HCT116 (cell line): Measurements from ENCODE around the gene GRIN3A. TPM values are rescaled to one million over a fixed set of nuclear protein-coding genes. Genes with fewer than 3 reads are reported as not detected.

Source experiments
- ATAC-seq: fragments of 200-7000 bp; cut with Tn5 transposase; 2 replicates; pipeline ENCODE4 v1.9.1; 2020; ENCODE audit warnings: mild to moderate bottlenecking, moderate library complexity
- BruUV-seq: library from RNA; stranded (reverse); fragments of 400-500 nt; replicated peaks from 2 replicates; lab custom pipeline; 2021; lab: Mats Ljungman, UMichigan
- CTCF ChIA-PET: fragments of 300-600 bp; sonication (Branson Sonifier 250); formaldehyde crosslinking; loops from one replicate; lab custom pipeline; 2021; ENCODE audit warnings: antibody characterized with exemption; lab: Charles Lee
- POLR2A ChIA-PET: fragments of 300-600, 350-600 bp; sonication (Branson Sonifier 250); formaldehyde crosslinking; loops from one replicate; lab custom pipeline; 2021; ENCODE audit warnings: antibody characterized with exemption; lab: Charles Lee
- RAD21 ChIA-PET, 2 experiments: fragments of 300-600 bp; sonication (Branson Sonifier 250); formaldehyde crosslinking; loops; one replicate each; lab custom pipeline; 2023; ENCODE audit warnings: low total read pairs in 2 of 2; ENCODE audit not compliant: uncharacterized antibody in 2 of 2, unreplicated experiment in 2 of 2, low non-redundant PET in 1 of 2; lab: Charles Lee
- DNase-seq: peaks from one replicate; pipeline ENCODE4 v3.0.0-alpha.2; 2010; ENCODE audit warnings: low read depth, low spot score
- H2AFZ ChIP-seq: fragments of 200-600 bp; shearing (Covaris generic), sonication (generic); 2 replicates; pipeline ENCODE4 v1.6.1; 2017; ENCODE audit warnings: low read depth, mixed run types, mixed read lengths, antibody characterized with exemption, low read length; ENCODE audit not compliant: poor library complexity, severe bottlenecking
- H3K27ac ChIP-seq: 2 replicates; pipeline ENCODE4 v1.5.1; 2012; ENCODE audit warnings: low read depth, low read length
- H3K27me3 ChIP-seq: fragments of 200-600 bp; sonication (generic); 2 replicates; pipeline ENCODE4 v1.6.1; 2016; ENCODE audit warnings: mixed run types, low read length, mixed read lengths; ENCODE audit not compliant: insufficient read depth
- H3K36me3 ChIP-seq, 2 experiments: fragments of 200-500 bp in 1 of 2; fragments of 200-600 bp in 1 of 2; sonication (Bioruptor generic) in 1 of 2; sonication (generic) in 1 of 2; 2 replicates each; pipeline versions ENCODE4 v1.5.1 to v1.6.1; 2014 to 2016; ENCODE audit warnings: low read length in 2 of 2, inconsistent platforms in 1 of 2, mixed read lengths in 1 of 2, mixed run types in 1 of 2; ENCODE audit not compliant: insufficient read depth in 2 of 2, control insufficient read depth in 1 of 2
- H3K4me1 ChIP-seq, 2 experiments: fragments of 200-600 bp in 1 of 2; sonication (generic) in 1 of 2; 2 replicates each; pipeline versions ENCODE4 v1.5.1 to v1.6.1; 2012 to 2017; ENCODE audit warnings: low read length in 2 of 2, inconsistent platforms in 1 of 2, mild to moderate bottlenecking in 1 of 2, mixed read lengths in 1 of 2, mixed run types in 1 of 2, moderate library complexity in 1 of 2; ENCODE audit not compliant: insufficient read depth in 2 of 2, control insufficient read depth in 1 of 2
- H3K4me2 ChIP-seq: fragments of 200-600 bp; sonication (generic); 2 replicates; pipeline ENCODE4 v1.6.1; 2017; ENCODE audit warnings: mixed run types, low read length, mixed read lengths
- H3K4me3 ChIP-seq, 2 experiments: fragments of 200-600 bp in 1 of 2; sonication (generic) in 1 of 2; replicated peaks in 1 of 2; 2 replicates each; pipeline ENCODE4 v1.5.1; 2011 to 2016; ENCODE audit warnings: low read length in 2 of 2, control low read depth in 1 of 2, low read depth in 1 of 2, mild to moderate bottlenecking in 1 of 2, mixed read lengths in 1 of 2, mixed run types in 1 of 2
- H3K79me2 ChIP-seq: fragments of 200-600 bp; sonication (generic); 2 replicates; pipeline ENCODE4 v1.6.1; 2017; ENCODE audit warnings: mild to moderate bottlenecking, mixed run types, low read length, moderate library complexity, mixed read lengths; ENCODE audit not compliant: insufficient read depth
- H3K9ac ChIP-seq: fragments of 200-600 bp; sonication (generic); 2 replicates; pipeline ENCODE4 v1.6.1; 2016; ENCODE audit warnings: low read length, mixed read lengths
- H3K9me2 ChIP-seq: fragments of 200-600 bp; sonication (generic), shearing (Covaris generic); 2 replicates; pipeline ENCODE4 v1.6.1; 2017; ENCODE audit warnings: mixed run types, mild to moderate bottlenecking, moderate library complexity; ENCODE audit not compliant: insufficient read depth
- H3K9me3 ChIP-seq, 2 experiments: fragments of 200-500 bp in 1 of 2; fragments of 200-600 bp in 1 of 2; sonication (Bioruptor generic) in 1 of 2; sonication (generic) in 1 of 2; 2 replicates each; pipeline ENCODE4 v1.6.1; 2014 to 2017; ENCODE audit warnings: low read length in 2 of 2, mixed read lengths in 2 of 2, inconsistent platforms in 1 of 2, low read depth in 1 of 2, mild to moderate bottlenecking in 1 of 2, mixed run types in 1 of 2, moderate library complexity in 1 of 2; ENCODE audit not compliant: control insufficient read depth in 1 of 2, insufficient read depth in 1 of 2
- H4K20me1 ChIP-seq: fragments of 200-600 bp; sonication (generic), shearing (Covaris generic); 2 replicates; pipeline ENCODE4 v1.6.1; 2017; ENCODE audit warnings: mixed run types, mild to moderate bottlenecking, moderate library complexity; ENCODE audit not compliant: insufficient read depth
- CBX3 ChIP-seq: IDR thresholded peaks from 2 replicates; pipeline ENCODE4 v1.6.1; 2012; ENCODE audit warnings: low read depth
- ELF1 ChIP-seq: IDR thresholded peaks from 2 replicates; pipeline ENCODE4 v1.6.1; 2012; ENCODE audit warnings: low read depth, borderline replicate concordance
- POLR2A ChIP-seq: IDR thresholded peaks from 2 replicates; pipeline ENCODE4 v1.7.0; 2011; ENCODE audit warnings: borderline replicate concordance; ENCODE audit not compliant: insufficient read depth, insufficient read length; ENCODE audit errors: extremely low read depth
- ZNF274 ChIP-seq: fragments of 200-500 bp; sonication (Bioruptor generic); IDR thresholded peaks from 2 replicates; pipeline ENCODE4 v1.6.1; 2014; ENCODE audit warnings: mild to moderate bottlenecking, low read depth, low read length, inconsistent platforms
- intact Hi-C: fragments of 100-400 bp; cut with micrococcal nuclease; formaldehyde crosslinking; loops from 2 replicates; pipeline ENCODE4 v1.10.0; 2022
- total RNA-seq: library from RNA; stranded (reverse); gene quantifications from one replicate; pipeline ENCODE4 v1.2.1, GENCODE V29; 2021; ENCODE audit not compliant: unreplicated experiment
- TF ChIP-seq, protein P1 (sequence below): IDR thresholded peaks from 2 replicates; pipeline ENCODE4 v1.6.1; 2011; ENCODE audit warnings: mild to moderate bottlenecking, low read length, moderate library complexity; ENCODE audit not compliant: insufficient replicate concordance; ENCODE audit errors: extremely low read depth
- TF ChIP-seq, protein P2 (sequence below): IDR thresholded peaks from 2 replicates; pipeline ENCODE4 v1.6.1; 2012; ENCODE audit warnings: low read depth

Gene GRIN3A
- total RNA-seq, 1 experiment from 2014 or later, result not detected

DNA sequence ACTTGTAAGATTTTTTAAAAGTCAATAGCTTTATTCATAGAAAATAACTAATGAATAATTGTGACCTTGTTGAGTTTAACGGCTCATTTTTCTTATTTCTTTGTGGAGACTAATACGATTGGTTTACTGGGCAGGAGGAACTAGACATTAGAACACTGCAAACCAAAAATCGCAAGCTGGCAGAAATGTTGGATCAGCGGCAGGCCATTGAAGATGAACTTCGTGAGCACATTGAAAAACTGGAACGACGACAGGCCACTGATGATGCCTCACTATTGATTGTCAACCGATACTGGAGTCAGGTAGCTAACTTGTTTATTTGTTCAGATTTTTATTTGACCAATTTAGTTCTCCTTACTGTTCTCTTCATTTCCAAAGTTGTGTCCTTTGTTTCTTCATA, 198.4 kb downstream of the GRIN3A start (continued):
- TF ChIP-seq, protein P1, sequence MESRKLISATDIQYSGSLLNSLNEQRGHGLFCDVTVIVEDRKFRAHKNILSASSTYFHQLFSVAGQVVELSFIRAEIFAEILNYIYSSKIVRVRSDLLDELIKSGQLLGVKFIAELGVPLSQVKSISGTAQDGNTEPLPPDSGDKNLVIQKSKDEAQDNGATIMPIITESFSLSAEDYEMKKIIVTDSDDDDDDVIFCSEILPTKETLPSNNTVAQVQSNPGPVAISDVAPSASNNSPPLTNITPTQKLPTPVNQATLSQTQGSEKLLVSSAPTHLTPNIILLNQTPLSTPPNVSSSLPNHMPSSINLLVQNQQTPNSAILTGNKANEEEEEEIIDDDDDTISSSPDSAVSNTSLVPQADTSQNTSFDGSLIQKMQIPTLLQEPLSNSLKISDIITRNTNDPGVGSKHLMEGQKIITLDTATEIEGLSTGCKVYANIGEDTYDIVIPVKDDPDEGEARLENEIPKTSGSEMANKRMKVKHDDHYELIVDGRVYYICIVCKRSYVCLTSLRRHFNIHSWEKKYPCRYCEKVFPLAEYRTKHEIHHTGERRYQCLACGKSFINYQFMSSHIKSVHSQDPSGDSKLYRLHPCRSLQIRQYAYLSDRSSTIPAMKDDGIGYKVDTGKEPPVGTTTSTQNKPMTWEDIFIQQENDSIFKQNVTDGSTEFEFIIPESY, result no peak
- TF ChIP-seq POLR2A (no peak), ZNF274 (no peak), ELF1 (no peak)

DNA sequence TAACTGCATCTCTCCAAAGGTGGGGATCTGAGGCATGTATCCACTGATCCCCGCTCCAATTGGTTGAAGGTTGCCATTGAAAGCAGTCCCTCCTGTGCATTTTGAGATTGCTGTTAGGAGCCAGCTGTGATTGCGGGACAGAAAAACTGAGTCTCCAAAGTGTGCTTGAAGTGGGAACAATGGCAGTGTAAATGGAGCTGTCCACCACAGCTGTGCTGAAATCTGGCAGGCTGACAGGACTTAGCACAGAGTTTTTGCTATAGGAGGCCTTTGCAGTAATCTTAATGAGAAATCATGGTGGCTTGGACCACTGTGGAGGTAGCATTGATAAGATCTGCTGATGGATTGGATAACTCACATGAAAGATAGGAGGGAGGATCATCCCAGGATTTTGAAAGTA, 201.5 kb downstream of the GRIN3A start:
- Histone ChIP-seq H3K27me3 (no peaks in the 10 kb centered on the region), H3K4me2 (no peak overlapping the region), H3K27ac (no peak overlapping the region), H3K79me2 (peaks cover 41% of the 10 kb centered on the region), H3K9ac (no peak overlapping the region), H3K4me3 (no peak overlapping the region), H2AFZ (no peak overlapping the region), H3K9me3 (no peaks in the 10 kb centered on the region), H3K4me1 (peaks cover 0 to 11% of the 10 kb centered on the region in 2 experiments; a peak in 3 of 4 replicates), H3K9me2 (no peaks in the 10 kb centered on the region), H3K36me3 (peaks cover 6 to 9% of the 10 kb centered on the region in 2 experiments; a peak in 3 of 4 replicates), H4K20me1 (no peaks in the 10 kb centered on the region)
- RAD21 ChIA-PET, result no interaction called here
- no peak for ATAC-seq
- TF ChIP-seq, protein P2, sequence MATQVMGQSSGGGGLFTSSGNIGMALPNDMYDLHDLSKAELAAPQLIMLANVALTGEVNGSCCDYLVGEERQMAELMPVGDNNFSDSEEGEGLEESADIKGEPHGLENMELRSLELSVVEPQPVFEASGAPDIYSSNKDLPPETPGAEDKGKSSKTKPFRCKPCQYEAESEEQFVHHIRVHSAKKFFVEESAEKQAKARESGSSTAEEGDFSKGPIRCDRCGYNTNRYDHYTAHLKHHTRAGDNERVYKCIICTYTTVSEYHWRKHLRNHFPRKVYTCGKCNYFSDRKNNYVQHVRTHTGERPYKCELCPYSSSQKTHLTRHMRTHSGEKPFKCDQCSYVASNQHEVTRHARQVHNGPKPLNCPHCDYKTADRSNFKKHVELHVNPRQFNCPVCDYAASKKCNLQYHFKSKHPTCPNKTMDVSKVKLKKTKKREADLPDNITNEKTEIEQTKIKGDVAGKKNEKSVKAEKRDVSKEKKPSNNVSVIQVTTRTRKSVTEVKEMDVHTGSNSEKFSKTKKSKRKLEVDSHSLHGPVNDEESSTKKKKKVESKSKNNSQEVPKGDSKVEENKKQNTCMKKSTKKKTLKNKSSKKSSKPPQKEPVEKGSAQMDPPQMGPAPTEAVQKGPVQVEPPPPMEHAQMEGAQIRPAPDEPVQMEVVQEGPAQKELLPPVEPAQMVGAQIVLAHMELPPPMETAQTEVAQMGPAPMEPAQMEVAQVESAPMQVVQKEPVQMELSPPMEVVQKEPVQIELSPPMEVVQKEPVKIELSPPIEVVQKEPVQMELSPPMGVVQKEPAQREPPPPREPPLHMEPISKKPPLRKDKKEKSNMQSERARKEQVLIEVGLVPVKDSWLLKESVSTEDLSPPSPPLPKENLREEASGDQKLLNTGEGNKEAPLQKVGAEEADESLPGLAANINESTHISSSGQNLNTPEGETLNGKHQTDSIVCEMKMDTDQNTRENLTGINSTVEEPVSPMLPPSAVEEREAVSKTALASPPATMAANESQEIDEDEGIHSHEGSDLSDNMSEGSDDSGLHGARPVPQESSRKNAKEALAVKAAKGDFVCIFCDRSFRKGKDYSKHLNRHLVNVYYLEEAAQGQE, result peak; percentile 66
- TF ChIP-seq CBX3, result no peak
- intact Hi-C loops, result no loop called here
- no peak for DNase-seq
- no TSS peak for BruUV-seq
- POLR2A ChIA-PET, result no interaction called here
- CTCF ChIA-PET, result no interaction called here
